GM19099 (cell line): ENCODE data around the gene IGFBP5.

Experiments used
- POLR2A ChIP-seq: IDR thresholded peaks from 3 replicates; pipeline ENCODE4 v1.6.1; 2011; ENCODE audit warnings: low read depth; ENCODE audit not compliant: insufficient read length; ENCODE audit errors: extremely low read depth

Gene IGFBP5

DNA sequence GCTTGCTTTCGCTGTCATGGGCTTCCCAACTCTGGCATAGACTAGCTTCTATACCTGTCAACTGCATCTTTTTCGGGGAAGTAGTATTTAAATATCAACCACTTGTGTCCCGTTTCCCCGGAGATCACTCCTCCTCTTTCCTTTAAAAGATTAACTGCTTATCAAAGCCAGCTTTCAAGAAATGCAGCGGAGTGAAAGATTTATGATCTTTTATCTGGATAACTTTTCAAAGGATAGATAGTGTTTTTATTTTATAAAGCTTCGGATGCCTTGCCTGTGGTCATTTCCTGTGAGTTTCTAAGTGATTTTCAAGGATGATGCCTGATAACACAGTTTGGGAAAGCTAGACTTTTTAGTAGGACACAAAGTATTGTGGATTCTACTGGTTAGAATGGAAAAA lies 2.9 kb upstream of the IGFBP5 start:
- no peak for TF ChIP-seq POLR2A

DNA sequence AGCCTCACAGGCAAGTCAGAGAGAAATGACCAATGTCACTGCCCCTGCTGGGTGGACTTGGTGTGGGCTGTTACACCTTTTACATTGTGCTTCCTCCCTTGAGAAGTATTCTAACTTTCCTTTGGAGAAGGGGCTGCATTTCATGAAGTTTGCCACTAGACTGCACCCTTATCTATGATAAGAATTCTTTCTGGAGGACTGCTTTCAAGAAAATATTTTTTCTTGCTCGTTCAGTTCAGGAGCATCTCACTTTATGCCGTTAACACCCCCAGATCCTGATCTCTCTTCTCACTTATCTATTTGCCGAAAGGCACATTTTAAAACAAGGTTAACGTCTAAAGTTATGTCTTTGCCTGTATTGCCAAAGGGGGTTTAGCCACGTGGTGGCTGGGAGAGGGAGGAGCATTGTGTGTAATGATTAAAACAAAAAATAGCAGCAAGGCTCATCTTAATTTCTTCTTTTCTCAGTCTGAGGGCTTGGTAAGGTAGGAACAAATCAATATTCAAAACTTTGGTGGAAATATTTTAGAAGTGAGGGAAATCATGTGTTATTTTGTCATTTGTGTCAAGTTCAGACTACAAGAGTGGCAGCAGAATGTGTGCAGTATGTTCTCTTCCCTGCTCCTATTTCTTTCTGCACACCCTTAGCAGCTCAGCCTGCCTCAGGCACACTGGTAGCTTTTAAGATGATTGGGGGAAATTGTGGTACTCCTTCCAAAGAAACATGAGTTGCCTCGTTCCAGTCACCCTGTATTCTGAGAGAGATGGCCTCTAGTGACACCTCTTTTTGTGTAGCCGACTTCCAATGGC lies 1.6 kb upstream of the IGFBP5 start:
- TF ChIP-seq POLR2A: no peak

DNA sequence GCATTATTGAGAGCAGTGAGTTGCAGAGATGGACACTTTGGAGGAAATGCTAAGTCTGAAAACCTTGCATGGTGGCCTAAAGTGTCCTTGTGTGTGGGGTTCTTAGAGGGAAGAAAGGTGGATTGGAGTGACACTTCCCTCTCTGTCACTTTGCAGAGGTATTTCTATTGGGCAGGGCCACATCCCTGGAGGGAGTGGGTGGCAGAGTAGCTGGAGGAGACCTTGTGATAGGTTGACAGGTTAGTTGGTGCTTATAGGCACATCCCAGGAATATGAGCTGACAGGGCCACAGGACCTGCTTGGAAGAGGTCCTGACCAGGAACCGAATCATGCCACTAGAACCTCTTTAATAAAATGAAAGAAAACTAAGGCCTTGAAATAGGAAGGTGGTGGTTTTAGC lies 972 bp upstream of the IGFBP5 start:
- TF ChIP-seq POLR2A: no peak

DNA sequence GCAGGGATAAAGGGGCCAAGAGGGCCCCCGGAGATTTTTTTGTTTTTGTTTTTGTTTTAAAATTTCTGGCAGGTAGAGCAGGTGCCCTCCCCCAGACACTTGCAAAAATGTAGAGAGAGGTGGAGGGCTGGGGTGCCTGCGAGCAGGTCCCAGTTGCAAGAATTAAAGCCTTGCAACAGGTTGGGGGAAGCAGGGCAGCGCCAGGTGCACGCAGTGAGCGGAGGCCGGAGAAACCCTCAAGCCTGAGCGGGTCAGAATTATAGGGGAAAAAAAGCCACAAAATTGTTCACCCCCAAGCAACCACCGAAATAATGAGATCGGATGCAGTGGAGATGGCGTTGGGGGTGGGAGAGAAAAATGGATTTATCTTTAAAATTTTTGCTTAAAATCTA lies 527 bp downstream of the IGFBP5 start:
- no peak for TF ChIP-seq POLR2A

DNA sequence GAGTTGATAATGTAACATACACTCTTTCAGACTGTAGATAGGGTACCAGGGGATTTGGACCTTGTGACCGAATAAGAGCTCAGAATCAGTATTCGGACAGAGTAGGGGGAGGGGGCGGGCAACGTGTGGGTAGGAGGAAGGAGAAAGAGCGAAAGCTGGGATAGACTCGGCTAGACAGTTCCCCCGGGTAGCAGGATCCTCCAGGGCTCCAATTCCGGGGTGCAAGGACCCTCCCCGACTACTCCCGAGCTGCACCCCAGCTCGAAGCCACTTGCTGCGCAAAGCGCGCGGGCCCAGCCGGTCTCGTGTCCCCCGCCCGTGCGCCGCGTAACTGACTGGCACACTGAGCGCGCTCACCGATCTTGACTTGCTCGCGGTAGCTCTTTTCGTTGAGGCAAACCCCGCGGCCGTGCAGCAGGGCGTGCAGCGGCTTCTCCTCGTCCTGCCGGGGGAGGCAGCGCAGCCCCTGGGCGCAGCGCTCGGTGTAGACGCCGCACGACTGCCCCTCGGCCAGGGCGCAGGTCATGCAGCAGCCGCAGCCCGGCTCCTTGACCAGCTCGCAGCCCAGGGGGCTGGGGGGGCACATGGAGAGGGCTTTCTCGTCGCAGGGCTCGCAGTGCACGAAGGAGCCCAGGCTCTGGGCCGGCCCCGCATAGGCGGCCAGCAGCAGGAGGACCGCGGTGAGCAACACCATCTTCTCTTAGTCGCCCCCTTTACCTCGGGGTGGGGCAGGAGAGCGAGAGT lies 1.1 kb downstream of the IGFBP5 start:
- no peak for TF ChIP-seq POLR2A

DNA sequence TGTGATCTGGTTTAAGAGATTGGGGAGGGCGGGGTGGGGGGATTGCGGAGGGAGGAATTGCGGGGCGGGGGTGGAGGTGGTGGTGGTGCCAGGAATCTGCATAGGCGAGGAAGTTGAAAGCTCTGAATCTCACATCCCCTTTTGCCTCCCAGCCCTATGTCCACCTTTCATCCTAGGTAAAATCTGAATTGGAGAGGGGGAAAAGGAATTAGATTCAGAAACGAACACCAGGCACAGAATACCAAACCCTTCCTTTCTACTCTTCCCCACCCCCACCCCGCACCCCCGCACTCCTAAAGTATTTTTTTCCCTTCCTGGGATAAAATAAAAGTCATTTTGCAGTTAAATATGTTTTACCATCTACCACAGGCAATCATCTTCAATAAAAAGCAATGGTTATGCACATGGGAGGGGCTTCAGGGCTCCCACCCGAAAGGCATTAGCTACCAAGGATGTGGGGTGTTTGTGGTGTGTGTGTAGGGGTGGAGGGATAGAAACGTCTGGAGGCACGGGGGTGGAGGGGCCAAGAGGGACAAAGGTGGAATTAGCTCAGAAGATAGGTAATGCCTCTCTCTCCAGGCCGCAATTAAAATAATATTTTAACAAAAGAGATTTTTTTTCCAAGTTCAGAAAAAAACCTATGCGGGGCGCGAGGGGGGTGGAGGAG lies 1.8 kb downstream of the IGFBP5 start:
- TF ChIP-seq POLR2A: no peak

DNA sequence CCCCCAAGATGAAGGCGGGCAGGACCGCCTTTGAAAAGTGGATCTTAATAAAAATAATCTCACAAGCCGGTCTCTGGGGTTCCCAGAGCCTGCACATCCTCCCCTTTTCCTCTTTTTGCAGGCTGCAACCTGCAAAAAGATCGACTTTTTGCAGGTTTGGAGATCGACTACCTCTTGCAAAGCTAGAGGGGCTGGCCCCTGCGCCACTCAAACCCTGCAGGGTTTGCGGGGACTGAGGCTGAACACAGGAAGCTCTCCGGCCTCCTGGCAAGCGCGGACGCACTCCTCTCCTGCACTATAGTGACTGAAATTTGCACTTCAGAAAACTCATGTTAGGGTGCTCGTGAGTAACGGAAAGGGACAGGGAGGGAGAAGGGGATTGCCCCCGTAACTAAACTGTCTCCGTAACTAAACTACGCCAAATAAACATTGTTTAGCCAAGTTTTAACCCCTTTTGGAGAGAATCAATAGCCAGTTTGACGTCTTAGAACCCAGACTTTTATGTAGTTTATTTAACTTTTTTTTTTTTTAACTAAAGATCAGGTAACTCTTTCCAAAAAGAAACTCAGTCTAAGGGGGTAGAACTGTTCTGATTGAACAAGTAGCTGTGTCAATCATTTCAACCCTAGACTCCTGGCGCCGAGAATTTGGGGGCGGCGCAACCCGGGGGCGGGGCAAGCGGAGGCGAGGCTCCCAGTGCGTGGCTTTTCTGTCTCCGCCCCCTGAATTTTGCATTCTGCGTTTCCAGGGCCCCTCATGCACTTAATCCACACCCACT lies 2.5 kb downstream of the IGFBP5 start:
- no peak for TF ChIP-seq POLR2A

DNA sequence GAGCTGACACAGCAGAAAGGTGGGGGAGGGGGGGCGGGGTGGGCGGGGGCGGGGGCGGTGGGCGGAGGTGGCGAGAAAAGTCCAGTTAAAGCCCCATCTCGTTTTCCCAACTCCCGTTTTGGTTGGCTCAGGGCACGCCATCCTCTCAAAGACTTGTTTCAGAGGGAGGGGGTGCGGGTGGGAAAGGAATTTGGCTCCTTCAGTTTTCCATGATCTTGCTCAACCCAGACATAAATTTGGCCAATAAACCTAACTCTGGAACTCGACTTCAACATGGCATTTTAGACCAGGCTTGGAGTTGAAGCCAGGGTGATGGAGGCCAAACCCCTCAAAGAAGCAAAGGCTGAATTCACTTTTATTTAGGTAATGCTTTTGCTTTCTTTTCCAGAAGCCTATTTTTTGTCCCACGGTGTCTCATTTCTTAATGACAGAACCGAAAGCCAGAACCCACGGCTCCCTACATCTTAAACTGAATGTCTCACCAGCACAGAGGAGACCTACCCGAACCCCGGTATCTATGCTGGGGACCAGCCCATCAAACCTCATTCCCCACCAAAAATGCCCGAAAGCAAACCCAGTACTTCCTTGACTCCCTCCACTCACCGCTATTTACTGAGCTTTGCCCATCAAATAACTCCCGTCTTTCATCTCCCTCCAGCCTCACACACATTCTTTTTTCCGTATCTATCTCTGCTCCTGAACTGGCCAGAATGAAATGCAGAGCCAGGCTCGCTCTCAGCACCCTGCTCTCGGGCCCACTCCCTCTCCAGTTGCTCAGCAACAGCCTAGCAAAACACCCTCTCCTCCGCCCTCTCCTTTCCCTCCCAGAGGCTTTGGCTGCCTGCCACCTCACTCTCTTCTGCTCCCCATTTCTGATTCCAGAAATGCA lies 4.3 kb downstream of the IGFBP5 start:
- no peak for TF ChIP-seq POLR2A

DNA sequence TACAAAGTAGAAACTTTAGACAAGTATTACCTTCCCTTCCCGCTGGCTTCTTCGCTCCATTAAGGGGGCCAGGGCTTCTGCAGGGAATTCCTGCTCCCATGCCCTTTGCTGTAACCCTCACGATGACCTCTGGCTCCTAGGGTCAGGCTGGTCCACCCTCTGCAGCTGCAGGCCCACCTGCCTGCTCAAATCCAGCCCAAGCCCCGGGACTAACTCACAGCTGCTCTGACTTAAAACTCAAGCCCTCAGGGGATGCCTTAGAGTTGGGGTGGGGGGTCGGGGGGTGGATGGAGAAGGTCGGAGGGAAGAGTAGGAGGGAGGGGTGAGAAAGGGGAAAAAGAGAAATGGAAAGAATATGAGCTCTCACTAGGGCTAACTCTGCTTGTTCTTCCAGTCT lies 4.9 kb downstream of the IGFBP5 start:
- TF ChIP-seq POLR2A: no peak

DNA sequence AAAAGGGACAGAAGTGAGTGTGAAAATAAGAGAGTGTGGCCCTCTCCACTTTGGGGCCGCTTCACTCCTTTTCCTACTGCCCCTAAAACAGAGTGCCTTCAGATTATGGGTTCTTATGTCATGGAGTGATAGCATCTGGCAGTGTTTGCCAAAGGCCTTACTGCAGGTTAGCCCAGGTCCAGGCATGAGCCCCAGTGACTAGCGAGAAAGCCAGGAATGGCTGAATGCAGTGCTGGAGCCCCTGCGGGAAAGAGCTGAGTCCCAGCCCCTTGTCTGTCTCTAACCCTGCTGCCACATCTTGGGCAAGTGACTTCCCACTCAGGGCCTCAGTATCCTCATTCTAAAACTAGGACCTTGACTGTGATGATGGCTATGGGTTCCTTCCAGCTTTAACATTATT lies 6.0 kb downstream of the IGFBP5 start:
- no peak for TF ChIP-seq POLR2A

DNA sequence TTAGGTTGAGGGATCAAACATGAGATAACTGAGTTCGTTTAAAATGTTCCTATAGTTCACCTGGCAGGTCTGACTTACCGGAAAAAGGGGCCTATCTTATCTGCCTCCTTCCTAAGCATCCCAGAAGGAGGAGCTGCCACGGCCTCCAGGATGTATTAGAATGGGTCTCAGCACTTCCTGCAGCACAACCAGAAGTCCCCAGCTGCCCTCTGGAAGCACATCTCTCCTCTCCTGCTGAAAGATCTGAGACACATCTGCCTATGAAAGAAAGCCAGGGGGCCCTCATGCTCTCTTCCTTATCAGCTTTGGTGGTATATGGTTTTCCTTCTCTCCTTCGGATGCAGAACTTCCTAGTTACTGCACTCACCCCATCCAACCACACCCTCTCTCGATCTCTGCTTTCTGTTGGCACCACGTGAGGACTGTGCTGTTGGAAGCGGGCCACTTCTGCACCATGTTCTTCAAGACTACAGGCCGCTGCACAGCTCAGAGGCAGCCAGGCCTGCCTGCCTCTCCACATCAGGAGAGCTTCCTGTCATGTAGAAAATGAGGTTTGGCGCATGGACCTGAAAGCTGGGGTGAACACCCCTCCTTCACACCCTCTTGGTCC lies 6.5 kb downstream of the IGFBP5 start:
- no peak for TF ChIP-seq POLR2A

DNA sequence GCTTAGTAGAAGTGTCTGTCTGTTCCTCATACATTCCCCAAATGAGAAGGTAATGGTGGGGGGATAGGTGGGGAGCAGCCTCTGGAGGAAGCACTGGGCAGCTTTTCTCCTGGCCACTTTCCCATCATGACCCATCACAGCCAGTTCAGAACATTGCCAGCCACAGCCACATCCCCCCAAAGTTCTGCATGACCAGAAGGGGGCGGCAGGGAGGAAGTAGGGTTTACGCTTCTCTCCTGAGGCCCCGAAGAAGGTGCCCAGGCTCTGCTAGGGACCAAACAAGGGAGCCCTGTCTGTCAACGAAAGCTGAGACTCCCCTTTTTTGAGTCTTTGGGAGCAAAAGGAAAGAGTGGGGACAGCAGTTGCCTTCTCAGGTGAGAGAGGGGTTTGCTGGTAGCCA lies 7.7 kb downstream of the IGFBP5 start:
- TF ChIP-seq POLR2A: no peak

DNA sequence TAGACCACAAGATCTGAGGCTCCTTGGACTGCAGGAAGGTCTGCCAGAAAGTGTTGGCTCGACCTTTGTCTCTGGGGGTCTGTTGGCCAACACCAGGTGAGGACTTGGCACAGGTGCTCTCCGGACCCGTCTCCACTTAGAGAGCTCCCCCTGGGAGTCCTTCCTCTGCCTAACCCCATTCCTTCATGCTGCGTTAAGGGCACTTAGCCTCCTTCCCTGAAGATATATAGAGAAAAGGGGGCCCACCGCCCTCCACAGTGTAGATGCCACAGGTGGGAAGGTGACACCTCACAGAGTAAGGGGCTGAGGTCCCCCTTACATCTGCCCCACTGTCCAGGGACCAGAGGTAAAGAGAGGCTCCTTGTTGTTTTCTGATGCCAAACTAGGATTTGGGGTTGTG lies 8.2 kb downstream of the IGFBP5 start:
- TF ChIP-seq POLR2A: no peak

DNA sequence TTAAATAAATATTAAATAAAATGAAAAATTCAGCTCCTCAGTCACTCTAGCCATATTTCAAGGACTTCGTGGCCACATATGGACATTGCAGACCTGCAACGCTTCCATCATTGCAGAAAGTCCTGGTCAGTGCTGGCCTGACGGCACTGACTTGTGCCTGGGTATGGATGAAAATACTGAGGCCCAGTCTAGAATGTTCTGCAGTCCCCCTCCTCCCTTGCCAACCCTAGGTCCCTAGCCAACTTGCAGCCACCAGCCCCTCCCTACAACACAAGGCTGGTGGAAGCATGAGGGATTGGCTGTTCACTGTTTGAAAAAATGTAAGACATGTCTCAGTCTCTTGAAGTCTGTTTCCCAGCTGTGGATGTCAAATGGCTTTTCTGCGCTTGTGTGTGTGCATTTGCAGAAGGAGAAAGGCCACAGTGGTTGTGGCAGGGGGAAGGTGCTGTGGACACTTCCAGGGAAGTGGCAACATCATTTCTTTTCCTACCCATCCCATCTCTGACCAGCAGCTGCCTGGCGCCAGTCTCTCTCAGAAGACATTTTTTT lies 9.9 kb downstream of the IGFBP5 start:
- no peak for TF ChIP-seq POLR2A

DNA sequence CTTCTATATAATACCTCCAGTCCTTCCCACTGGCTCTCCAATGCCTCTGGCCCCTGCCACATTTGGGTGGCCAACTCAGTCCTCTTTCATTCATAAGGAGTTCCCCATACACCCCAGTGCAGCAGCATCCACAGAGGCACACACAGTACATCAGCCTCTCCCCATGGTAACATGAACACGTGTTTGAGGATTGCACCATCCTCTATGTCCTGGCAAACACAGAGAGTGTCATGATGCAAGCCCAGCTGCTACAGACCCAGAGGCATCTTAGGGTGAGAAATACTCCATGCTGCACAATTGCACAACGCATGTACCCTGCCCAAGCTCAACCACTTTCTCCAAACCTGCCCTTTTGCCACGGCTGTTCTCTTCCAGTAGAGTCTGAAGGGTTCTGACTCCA lies 11.5 kb downstream of the IGFBP5 start:
- TF ChIP-seq POLR2A: no peak
